Measurements from ENCODE around the gene NCOA6. TPM values are rescaled to one million over a fixed set of nuclear protein-coding genes. Genes with fewer than 3 reads are reported as not detected.

The NCOA6 gene
- total RNA-seq, 2 experiments from 2014 or later = 14.6 to 16.3 TPM

- intact Hi-C loops (cut with DNase I, micrococcal nuclease) = loop anchor here (2.0 to 10.0 kb wide), 4 partner anchors 150 to 592 kb away; partner anchors contain the start of genes AHCY (in 1 of the 2), DYNLRB1 (in 1 of the 2), EIF2S2 (in 1 of the 2) and MAP1LC3A (in 1 of the 2)
- Mint-ChIP-seq H3K9me3 (no peaks in the 10 kb centered on the region), H3K27me3 (peaks cover 8% of the 10 kb centered on the region), H3K4me1 (ENCODE audit: low read depth) (peaks cover 49% of the 10 kb centered on the region), H3K36me3 (ENCODE audit: low read depth) (peaks cover 27% of the 10 kb centered on the region), H3K4me3 (peak overlapping the region; percentile 97), H3K27ac (peak overlapping the region; percentile 94)
- H3K4me1 ChIP-seq (ENCODE audit: insufficient read depth, low read length) = peaks cover 44% of the 10 kb centered on the region
- DNase-seq (no peak), ATAC-seq (ENCODE audit: poor library complexity) (no peak)
- no peaks in the 10 kb centered on the region for H3K27me3 ChIP-seq (ENCODE audit: control insufficient read depth in 1 of 2, insufficient read depth in 2 of 2, low read length in 2 of 2)
- no peak overlapping the region for H3K27ac ChIP-seq (ENCODE audit: low read depth in 1 of 2, low read length in 2 of 2)
- no peaks in the 10 kb centered on the region for H3K9me3 ChIP-seq (ENCODE audit: control insufficient read depth in 1 of 2, insufficient read depth in 1 of 2, low read length in 2 of 2)
- ChIA-PET POLR2A (interaction anchor here (0.7 to 1.1 kb wide), 3 partner anchors 30 to 190 kb away, joined by 3 to 4 read pairs (median 3); partner anchors contain the start of genes DYNLRB1 and PIGU), CTCF (interaction anchor here (0.9 kb wide), 1 partner anchor 191 kb away, joined by 3 read pairs; the partner anchor contains the start of gene DYNLRB1)
- TF ChIP-seq, protein P1, sequence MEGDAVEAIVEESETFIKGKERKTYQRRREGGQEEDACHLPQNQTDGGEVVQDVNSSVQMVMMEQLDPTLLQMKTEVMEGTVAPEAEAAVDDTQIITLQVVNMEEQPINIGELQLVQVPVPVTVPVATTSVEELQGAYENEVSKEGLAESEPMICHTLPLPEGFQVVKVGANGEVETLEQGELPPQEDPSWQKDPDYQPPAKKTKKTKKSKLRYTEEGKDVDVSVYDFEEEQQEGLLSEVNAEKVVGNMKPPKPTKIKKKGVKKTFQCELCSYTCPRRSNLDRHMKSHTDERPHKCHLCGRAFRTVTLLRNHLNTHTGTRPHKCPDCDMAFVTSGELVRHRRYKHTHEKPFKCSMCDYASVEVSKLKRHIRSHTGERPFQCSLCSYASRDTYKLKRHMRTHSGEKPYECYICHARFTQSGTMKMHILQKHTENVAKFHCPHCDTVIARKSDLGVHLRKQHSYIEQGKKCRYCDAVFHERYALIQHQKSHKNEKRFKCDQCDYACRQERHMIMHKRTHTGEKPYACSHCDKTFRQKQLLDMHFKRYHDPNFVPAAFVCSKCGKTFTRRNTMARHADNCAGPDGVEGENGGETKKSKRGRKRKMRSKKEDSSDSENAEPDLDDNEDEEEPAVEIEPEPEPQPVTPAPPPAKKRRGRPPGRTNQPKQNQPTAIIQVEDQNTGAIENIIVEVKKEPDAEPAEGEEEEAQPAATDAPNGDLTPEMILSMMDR (IDR thresholded peaks at IDR 0.05) = no peak
- H3K4me3 ChIP-seq (ENCODE audit: low read length) = no peak overlapping the region
- no peaks in the 10 kb centered on the region for H3K36me3 ChIP-seq (ENCODE audit: insufficient read depth, low read length)
Measured at GRCh38 chr20:34706912-34707784, 118.3 kb downstream of the NCOA6 start.

DNA sequence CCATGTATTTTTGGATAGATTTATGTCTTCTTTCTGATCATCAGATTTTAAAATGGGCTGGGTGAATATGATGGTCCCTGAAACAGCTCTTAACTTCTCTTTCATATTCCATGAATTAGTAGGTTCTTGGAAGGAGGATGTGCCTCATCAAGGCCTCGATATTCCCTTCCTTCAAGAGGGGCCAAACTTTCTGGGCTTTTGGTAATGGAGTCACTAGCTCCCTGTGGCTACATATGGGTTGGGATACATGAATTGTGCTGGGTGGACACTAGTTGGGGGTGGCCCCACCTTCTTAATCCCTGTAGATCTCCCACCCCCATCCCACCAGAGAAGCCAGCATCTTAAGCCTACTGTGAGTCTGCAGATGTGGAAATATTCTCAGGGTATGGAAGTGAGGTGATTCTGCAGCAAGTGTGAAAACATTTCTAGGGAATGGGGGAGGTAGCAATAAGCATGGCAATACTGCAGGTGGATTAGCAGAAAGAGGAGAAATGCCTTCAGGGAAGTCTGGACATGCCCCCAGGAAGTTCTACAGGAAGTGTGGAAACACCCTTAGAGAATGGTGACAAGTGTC lies 119.1 kb downstream of the NCOA6 start:
- Histone ChIP-seq H3K4me3 (ENCODE audit: low read length) (no peak overlapping the region), H3K27me3 (ENCODE audit: control insufficient read depth in 1 of 2, insufficient read depth in 2 of 2, low read length in 2 of 2) (no peaks in the 10 kb centered on the region), H3K4me1 (ENCODE audit: insufficient read depth, low read length) (peaks cover 44% of the 10 kb centered on the region), H3K27ac (ENCODE audit: low read depth in 1 of 2, low read length in 2 of 2) (no peak overlapping the region), H3K9me3 (ENCODE audit: control insufficient read depth in 1 of 2, insufficient read depth in 1 of 2, low read length in 2 of 2) (no peaks in the 10 kb centered on the region), H3K36me3 (ENCODE audit: insufficient read depth, low read length) (no peaks in the 10 kb centered on the region)
- ATAC-seq (ENCODE audit: poor library complexity) = no peak
- no peak for DNase-seq
- Mint-ChIP-seq H3K27me3 (peaks cover 13% of the 10 kb centered on the region), H3K4me1 (ENCODE audit: low read depth) (peaks cover 49% of the 10 kb centered on the region), H3K27ac (peak overlapping the region; percentile 94), H3K9me3 (no peaks in the 10 kb centered on the region), H3K4me3 (peak overlapping the region; percentile 97), H3K36me3 (ENCODE audit: low read depth) (peaks cover 27% of the 10 kb centered on the region)
- intact Hi-C loops (cut with DNase I, micrococcal nuclease) = loop anchor here (2.0 to 10.0 kb wide), 4 partner anchors 149 to 592 kb away; partner anchors contain the start of genes AHCY (in 1 of the 2), DYNLRB1 (in 1 of the 2), EIF2S2 (in 1 of the 2) and MAP1LC3A (in 1 of the 2)
- CTCF ChIA-PET = interaction anchor here (1.3 kb wide), 1 partner anchor 169 kb away, joined by 3 read pairs; no protein-coding TSS in a partner anchor
- TF ChIP-seq, protein P1 (IDR thresholded peaks at IDR 0.05) = no peak
- POLR2A ChIA-PET = no interaction called here

All from CD4-positive, alpha-beta T cell (primary cell).